GM19324 (cell line): ENCODE measurements around the gene SLC37A1.

Experiments
- ATAC-seq: cut with Tn5 transposase; IDR thresholded peaks from one replicate; pipeline ENCODE4 v1.9.1; 2021; ENCODE audit warnings: mild to moderate bottlenecking, moderate library complexity; ENCODE audit not compliant: unreplicated experiment, low FRiP score

The SLC37A1 gene

GRCh38 chr21:42540396-42540795 is 26.7 kb downstream of the SLC37A1 start:
- ATAC-seq, result no peak

GRCh38 chr21:42541174-42541573 is 27.5 kb downstream of the SLC37A1 start:
- ATAC-seq, result no peak

GRCh38 chr21:42541618-42542017 is 28.0 kb downstream of the SLC37A1 start:
- ATAC-seq, result no peak

GRCh38 chr21:42542196-42542595 is 28.5 kb downstream of the SLC37A1 start:
- no peak for ATAC-seq

GRCh38 chr21:42542596-42542995 is 28.9 kb downstream of the SLC37A1 start:
- no peak for ATAC-seq

- ATAC-seq, result no peak
Measured at GRCh38 chr21:42543106-42543847, 29.6 kb downstream of the SLC37A1 start.

GRCh38 chr21:42544544-42544943 is 30.9 kb downstream of the SLC37A1 start:
- no peak for ATAC-seq

- ATAC-seq, result no peak
Measured at GRCh38 chr21:42545317-42545716, 31.7 kb downstream of the SLC37A1 start.

GRCh38 chr21:42545745-42546144 is 32.1 kb downstream of the SLC37A1 start:
- no peak for ATAC-seq

- ATAC-seq, result no peak
Measured at GRCh38 chr21:42546433-42546832, 32.8 kb downstream of the SLC37A1 start.

- no peak for ATAC-seq
Measured at GRCh38 chr21:42547001-42547905, 33.6 kb downstream of the SLC37A1 start.

- no peak for ATAC-seq
Measured at GRCh38 chr21:42547906-42548365, 34.3 kb downstream of the SLC37A1 start.

- no peak for ATAC-seq
Measured at GRCh38 chr21:42548687-42549406, 35.2 kb downstream of the SLC37A1 start.

GRCh38 chr21:42550817-42551216 is 37.2 kb downstream of the SLC37A1 start:
- ATAC-seq, result no peak

- ATAC-seq, result no peak
Measured at GRCh38 chr21:42552407-42553336, 39.0 kb downstream of the SLC37A1 start.

- no peak for ATAC-seq
Measured at GRCh38 chr21:42553435-42553834, 39.8 kb downstream of the SLC37A1 start.

- no peak for ATAC-seq
Measured at GRCh38 chr21:42554251-42554961, 40.8 kb downstream of the SLC37A1 start.

GRCh38 chr21:42555756-42556438 is 42.2 kb downstream of the SLC37A1 start:
- ATAC-seq, result no peak

- no peak for ATAC-seq
Measured at GRCh38 chr21:42556476-42556875, 42.8 kb downstream of the SLC37A1 start.
